HG03342 (cell line): ENCODE measurements around the gene CNTN5.

Experiments
- ATAC-seq: cut with Tn5 transposase; IDR thresholded peaks from one replicate; pipeline ENCODE4 v1.9.1; 2021; ENCODE audit warnings: mild to moderate bottlenecking, moderate library complexity; ENCODE audit not compliant: unreplicated experiment

Gene CNTN5

GRCh38 chr11:99887481-99887880, 866.7 kb downstream of the CNTN5 start:
- ATAC-seq, result no peak

GRCh38 chr11:99893811-99894210, 873.1 kb downstream of the CNTN5 start:
- no peak for ATAC-seq

DNA sequence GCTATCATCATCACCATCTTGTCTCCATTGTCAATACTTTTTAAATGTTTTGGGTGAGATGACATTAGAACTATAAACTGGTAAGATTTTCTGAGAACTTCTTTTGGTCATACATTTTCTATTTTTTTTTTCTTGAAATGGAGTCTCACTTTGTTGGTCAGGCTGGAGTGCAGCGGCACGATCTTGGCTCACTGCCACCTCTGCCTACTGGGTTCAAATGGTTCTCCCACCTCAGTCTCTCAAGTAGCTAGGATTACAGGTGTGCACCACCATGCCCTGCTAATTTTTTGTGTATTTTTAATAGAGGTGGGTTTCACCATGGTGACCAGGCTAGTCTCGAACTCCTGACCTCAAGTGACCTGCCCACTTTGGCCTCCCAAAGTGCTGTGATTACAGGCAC, 880.4 kb downstream of the CNTN5 start:
- no peak for ATAC-seq

GRCh38 chr11:99911116-99911515, 890.4 kb downstream of the CNTN5 start:
- ATAC-seq, result no peak

DNA sequence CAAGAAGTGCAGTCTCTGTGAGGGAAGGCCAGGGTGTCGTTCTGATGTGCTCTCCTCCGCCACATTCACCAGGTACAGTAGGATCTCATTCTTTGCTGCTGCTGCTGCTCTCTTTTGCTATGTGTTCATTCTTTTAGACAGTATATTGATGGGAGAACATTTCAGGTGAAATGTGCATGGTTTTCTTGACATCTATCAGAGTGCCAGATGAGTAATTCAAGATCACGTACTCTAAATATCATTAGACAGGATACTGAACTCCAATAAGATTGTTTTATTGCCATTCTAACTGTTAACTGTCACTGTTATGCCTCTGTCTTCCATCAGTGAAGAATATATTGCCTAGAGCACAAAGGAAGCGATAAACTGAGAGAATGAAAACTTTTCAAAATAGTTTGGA, 895.3 kb downstream of the CNTN5 start:
- no peak for ATAC-seq

DNA sequence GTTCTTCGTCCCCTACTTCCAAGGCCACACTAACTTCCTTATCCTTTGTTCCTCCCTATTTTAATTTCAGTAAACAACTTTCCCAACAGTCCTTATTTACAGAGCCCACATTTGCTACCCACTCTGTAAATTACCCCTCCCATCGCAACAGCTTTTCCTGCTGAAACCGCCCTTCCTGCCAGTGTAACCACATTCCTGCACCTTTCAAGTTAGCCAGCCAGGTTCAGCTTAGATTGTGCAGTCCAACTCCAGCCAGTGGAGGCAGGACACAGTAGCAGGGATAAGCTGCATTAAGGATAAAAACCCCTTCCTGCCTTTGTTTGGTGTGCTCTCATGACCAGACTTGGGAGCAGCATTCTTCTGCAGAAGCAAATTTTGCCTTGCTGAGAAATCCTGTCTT, 898.0 kb downstream of the CNTN5 start:
- no peak for ATAC-seq

GRCh38 chr11:99920956-99921355, 900.2 kb downstream of the CNTN5 start:
- no peak for ATAC-seq

DNA sequence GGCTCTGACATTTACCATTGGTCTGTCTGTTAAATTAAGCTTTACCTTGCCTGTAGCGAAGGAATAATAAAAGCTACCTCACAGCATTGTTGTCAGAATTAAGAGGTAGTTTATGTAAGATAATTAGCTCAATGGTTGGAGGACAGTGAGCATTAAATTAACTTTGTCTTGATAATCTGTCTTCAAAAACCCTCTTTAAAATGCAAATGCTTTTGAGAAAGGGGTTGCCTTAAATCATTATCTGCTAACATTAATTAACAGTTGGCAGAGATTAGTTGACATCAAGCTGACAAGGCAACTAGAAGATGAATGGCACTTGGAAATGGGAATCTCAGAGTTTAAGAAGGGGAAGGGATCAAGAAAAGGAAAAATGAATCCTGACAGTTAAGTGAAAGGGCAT, 905.2 kb downstream of the CNTN5 start:
- ATAC-seq, result no peak

GRCh38 chr11:99932684-99933083, 911.9 kb downstream of the CNTN5 start:
- ATAC-seq, result no peak

DNA sequence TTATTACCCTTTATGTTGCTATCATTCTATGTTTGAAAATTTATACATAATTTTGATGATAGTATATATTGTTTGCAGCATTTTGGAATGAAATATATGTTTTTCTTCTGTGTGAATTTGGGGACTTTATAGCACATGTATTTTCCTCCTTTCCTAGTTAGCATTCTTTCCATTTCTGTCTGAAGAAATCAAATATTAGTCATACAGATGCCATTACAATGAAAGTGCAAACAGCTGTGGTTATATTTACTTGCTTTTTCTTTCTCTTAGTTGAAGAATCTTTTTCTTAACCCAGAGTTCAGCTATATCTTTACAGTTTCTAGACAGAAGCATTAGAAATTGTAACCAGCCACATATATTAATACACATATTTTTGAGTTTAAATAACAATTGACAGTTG, 913.3 kb downstream of the CNTN5 start:
- no peak for ATAC-seq

DNA sequence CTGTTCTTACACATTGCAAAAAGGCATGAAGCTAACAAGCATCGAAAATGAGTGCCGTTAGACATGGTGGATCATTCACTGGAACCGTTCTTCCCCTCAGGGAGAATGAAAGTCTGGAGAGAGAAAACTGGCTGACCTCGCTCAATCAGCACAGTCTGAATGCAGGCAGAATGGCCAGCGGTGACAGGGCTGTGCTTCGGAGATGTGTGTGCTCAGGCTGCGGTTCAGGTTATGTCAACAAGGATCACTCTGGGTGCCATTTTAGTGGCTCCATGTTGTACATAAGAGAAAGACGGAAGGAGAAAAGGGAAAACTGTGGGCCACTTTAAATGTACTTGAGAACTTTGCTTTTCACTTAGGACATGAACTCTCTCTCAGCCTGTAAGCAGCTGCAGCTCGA, 916.6 kb downstream of the CNTN5 start:
- ATAC-seq, result no peak

GRCh38 chr11:99952816-99953215, 932.1 kb downstream of the CNTN5 start:
- ATAC-seq, result no peak

- no peak for ATAC-seq
Observed at GRCh38 chr11:99960536-99960935, 939.8 kb downstream of the CNTN5 start.

- no peak for ATAC-seq
Observed at GRCh38 chr11:99968336-99968735, 947.6 kb downstream of the CNTN5 start.

GRCh38 chr11:99973993-99974392, 953.2 kb downstream of the CNTN5 start:
- ATAC-seq, result no peak

DNA sequence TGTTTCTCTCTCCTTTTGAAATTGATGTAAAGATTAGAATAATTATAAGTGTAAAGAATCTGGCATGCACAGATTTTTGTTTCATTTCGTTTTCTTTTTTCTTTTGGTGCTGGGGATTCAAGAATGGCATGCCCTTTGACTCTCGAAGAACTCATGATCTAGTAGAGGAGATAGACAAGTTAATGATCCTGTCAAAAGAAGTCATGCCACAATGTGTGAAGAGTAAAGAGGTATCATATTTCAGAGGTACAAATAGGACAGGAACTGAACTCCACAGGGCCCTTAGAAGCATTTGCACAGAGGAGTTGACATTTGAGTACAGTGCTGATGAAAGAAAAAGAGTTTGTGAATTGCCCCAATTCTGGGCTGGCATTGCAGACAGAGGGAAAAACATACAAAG, 958.3 kb downstream of the CNTN5 start:
- no peak for ATAC-seq

DNA sequence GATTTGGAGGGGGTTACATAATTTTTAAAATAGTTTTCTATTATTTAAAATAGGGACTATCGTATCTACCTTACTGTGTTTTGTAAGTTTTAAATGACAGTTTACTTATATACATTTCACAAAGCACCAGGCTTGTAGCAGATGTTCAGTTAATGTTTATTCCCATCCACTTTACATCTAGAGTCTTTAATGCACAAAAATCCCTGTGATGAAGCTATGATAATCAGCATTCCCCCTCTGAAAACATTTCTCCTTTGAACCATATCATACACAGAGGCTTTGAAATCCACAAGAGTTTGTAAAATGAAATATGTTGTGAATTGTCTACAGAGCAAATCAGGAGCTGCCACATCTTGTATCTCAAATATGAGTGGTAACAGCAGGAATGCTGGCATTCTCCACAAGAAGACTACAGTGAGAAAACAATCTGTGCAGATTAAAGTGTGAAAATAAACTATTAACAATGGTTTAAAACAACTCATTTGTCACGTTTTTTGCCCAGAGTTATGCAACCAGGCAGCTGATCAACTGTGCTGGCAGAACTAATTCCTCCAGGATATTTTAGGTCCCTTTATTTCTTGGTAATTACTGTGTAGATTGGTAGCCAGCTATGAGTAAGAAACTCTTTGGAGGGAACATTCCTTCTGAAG, 967.2 kb downstream of the CNTN5 start:
- no peak for ATAC-seq

DNA sequence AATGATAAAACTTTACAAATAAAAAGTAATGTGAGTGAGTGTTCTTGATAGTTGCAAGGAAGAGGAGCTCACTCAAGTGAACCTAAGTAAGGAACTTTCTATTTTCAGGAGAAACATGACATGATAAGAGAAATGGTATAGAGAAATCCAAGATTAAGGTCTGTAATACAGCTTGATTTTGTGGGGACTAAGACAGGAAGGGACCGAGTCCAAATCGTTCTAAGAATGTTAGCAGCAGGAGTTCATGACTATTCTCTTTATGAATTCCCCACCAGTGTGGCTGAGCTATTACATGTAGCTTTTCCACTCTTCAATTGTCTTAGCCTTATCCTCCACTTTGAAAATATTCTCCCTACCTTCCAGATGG, 967.7 kb downstream of the CNTN5 start:
- no peak for ATAC-seq

GRCh38 chr11:100003985-100004384, 983.2 kb downstream of the CNTN5 start:
- ATAC-seq, result no peak

GRCh38 chr11:100004541-100004940, 983.8 kb downstream of the CNTN5 start:
- ATAC-seq, result no peak

DNA sequence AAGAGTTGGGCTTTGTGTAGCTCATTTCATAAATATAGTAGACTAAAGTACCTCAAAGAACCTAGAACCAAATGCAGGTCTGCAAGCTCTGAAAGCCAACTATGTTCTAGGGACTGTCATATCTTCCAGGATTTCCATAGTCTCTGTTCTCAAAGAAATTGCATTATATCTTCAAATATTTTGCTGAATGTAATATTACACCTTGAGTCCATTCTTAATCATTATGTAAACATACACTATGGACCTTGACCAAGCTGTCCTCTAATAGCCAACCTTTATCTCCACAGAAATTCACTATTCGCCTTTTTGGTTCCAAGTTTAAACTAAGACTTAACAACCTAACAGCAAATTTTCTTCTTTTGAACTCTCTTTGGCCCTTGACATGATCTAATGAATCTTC, 987.7 kb downstream of the CNTN5 start:
- ATAC-seq, result no peak

DNA sequence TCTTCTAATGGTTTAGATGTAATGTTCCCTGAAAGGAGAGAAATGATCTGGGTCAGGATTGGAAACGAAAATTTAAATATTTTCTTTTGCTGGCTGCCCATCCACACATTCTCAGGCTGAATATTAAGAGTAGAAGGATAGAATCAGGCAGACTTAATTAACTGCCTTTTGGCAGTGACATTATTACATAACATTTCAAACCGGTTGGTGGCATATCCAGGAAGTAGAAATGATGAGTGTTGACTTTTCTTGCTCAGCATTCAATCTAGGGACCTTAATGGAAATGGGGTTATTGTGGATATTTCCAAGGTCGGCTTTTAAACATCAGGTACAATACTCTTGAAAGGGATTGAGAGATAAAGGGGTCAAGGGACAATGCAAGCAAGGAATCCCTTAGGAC, 989.0 kb downstream of the CNTN5 start:
- ATAC-seq, result no peak

DNA sequence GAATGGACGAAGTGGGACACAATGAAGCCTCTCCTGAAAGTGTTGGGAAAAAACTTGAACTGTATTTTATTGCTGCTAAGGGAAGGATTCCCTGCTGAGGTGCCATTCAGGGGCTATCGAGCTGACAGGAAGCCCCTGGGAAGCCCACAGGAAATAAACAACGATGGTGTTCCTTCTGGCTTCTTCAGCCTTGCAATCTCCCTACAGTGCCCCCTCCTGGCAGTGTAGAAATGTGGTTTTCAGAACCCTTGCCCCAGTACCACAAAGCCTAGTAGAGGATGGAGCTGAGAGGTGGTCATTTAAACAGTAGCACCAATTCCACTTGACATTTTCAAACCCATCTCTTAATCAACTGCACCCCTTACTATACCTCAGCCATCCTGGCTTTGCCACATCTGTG, 989.6 kb downstream of the CNTN5 start:
- no peak for ATAC-seq

GRCh38 chr11:100011697-100012096, 990.9 kb downstream of the CNTN5 start:
- no peak for ATAC-seq
